ENCODE results near the gene TM4SF18.
"Not testable (repeated sequence)": the region's sequence is repeated elsewhere in the genome, so short reads cannot be mapped to it uniquely, and the experiment has no call there.

TM4SF18 gene

GRCh38 chr3:149352556-149352955 lies 19.1 kb upstream of the TM4SF18 start:
- Histone ChIP-seq H3K9me3 (ENCODE audit: insufficient read depth, low read length) (no peaks in the 10 kb centered on the region; the same call in 1 of the 2 replicates), H3K27me3 (ENCODE audit: insufficient read depth, insufficient read length) (no peaks in the 10 kb centered on the region), H3K4me1 (ENCODE audit: insufficient read depth, insufficient read length) (no peaks in the 10 kb centered on the region), H3K36me3 (ENCODE audit: insufficient read depth, insufficient read length, low read length) (no peaks in the 10 kb centered on the region), H3K4me3 (ENCODE audit: insufficient read length, low read depth) (no peak overlapping the region), H3K9ac (ENCODE audit: insufficient read length, low read depth) (no peak overlapping the region)
- peak; percentile 77 for DNase-seq (ENCODE audit: low read depth, low spot score)
- TF ChIP-seq SUZ12 (IDR thresholded peaks at IDR 0.05; ENCODE audit: extremely low read depth, insufficient read depth, insufficient read length) = no peak
- no peak for TF ChIP-seq ZNF274 (IDR thresholded peaks at IDR 0.05; ENCODE audit: low read depth, low read length)
- TF ChIP-seq YY1 (IDR thresholded peaks at IDR 0.05; ENCODE audit: insufficient read depth, insufficient read length) = no peak

- DNase-seq (ENCODE audit: low read depth, low spot score) = no peak
- no peaks in the 10 kb centered on the region for H3K36me3 ChIP-seq (ENCODE audit: insufficient read depth, insufficient read length, low read length)
- TF ChIP-seq ZNF274 (IDR thresholded peaks at IDR 0.05; ENCODE audit: low read depth, low read length) (no peak), SUZ12 (IDR thresholded peaks at IDR 0.05; ENCODE audit: extremely low read depth, insufficient read depth, insufficient read length) (no peak), YY1 (IDR thresholded peaks at IDR 0.05; ENCODE audit: insufficient read depth, insufficient read length) (no peak)
- H3K4me3 ChIP-seq (ENCODE audit: insufficient read length, low read depth) = no peak overlapping the region
- no peak overlapping the region for H3K9ac ChIP-seq (ENCODE audit: insufficient read length, low read depth)
- peaks cover 3% of the 10 kb centered on the region; the same call in 1 of the 2 replicates for H3K9me3 ChIP-seq (ENCODE audit: insufficient read depth, low read length)
- H3K27me3 ChIP-seq (ENCODE audit: insufficient read depth, insufficient read length) = no peaks in the 10 kb centered on the region
- H3K4me1 ChIP-seq (ENCODE audit: insufficient read depth, insufficient read length) = no peaks in the 10 kb centered on the region
These were observed 10.5 kb upstream of the TM4SF18 start for GRCh38 chr3:149343951-149344350.

- Histone ChIP-seq H3K9ac (ENCODE audit: insufficient read length, low read depth) (no peak overlapping the region), H3K27me3 (ENCODE audit: insufficient read depth, insufficient read length) (no peaks in the 10 kb centered on the region), H3K9me3 (ENCODE audit: insufficient read depth, low read length) (peaks cover 5% of the 10 kb centered on the region; the same call in 1 of the 2 replicates), H3K4me3 (ENCODE audit: insufficient read length, low read depth) (no peak overlapping the region), H3K4me1 (ENCODE audit: insufficient read depth, insufficient read length) (no peaks in the 10 kb centered on the region), H3K36me3 (ENCODE audit: insufficient read depth, insufficient read length, low read length) (no peaks in the 10 kb centered on the region)
- DNase-seq (ENCODE audit: low read depth, low spot score) = no peak
- TF ChIP-seq YY1 (IDR thresholded peaks at IDR 0.05; ENCODE audit: insufficient read depth, insufficient read length) = no peak
- no peak for TF ChIP-seq SUZ12 (IDR thresholded peaks at IDR 0.05; ENCODE audit: extremely low read depth, insufficient read depth, insufficient read length)
- no peak for TF ChIP-seq ZNF274 (IDR thresholded peaks at IDR 0.05; ENCODE audit: low read depth, low read length)
These were observed 9.3 kb upstream of the TM4SF18 start for GRCh38 chr3:149342413-149343380.

GRCh38 chr3:149340310-149340933 lies 7.0 kb upstream of the TM4SF18 start:
- Histone ChIP-seq H3K27me3 (ENCODE audit: insufficient read depth, insufficient read length) (no peaks in the 10 kb centered on the region), H3K36me3 (ENCODE audit: insufficient read depth, insufficient read length, low read length) (no peaks in the 10 kb centered on the region), H3K9ac (ENCODE audit: insufficient read length, low read depth) (no peak overlapping the region), H3K4me3 (ENCODE audit: insufficient read length, low read depth) (no peak overlapping the region), H3K4me1 (ENCODE audit: insufficient read depth, insufficient read length) (no peaks in the 10 kb centered on the region), H3K9me3 (ENCODE audit: insufficient read depth, low read length) (peaks cover 5% of the 10 kb centered on the region; the same call in 1 of the 2 replicates)
- TF ChIP-seq SUZ12 (IDR thresholded peaks at IDR 0.05; ENCODE audit: extremely low read depth, insufficient read depth, insufficient read length) = no peak
- no peak for DNase-seq (ENCODE audit: low read depth, low spot score)

DNA sequence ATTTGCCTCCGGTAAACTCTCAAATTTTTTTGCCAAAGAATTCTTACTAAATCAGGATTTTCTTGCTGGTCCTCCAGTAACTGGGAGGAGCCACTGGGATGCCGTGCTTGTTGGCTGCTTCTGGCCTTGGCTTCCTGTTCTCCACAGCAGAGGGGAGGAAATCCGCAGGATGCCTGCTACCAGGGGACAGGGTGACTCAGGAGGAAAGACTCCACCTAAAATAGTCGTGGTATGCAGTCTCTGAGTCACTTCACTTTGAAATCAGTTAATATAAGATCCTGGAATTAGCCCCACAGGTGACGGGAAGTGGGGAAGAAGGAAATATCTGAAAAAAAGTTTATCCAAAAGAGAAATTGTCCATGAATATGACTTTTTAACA lies 6.5 kb upstream of the TM4SF18 start:
- no peaks in the 10 kb centered on the region for H3K27me3 ChIP-seq (ENCODE audit: insufficient read depth, insufficient read length)
- H3K36me3 ChIP-seq (ENCODE audit: insufficient read depth, insufficient read length, low read length) = no peaks in the 10 kb centered on the region
- no peak for TF ChIP-seq SUZ12 (IDR thresholded peaks at IDR 0.05; ENCODE audit: extremely low read depth, insufficient read depth, insufficient read length)
- TF ChIP-seq YY1 (IDR thresholded peaks at IDR 0.05; ENCODE audit: insufficient read depth, insufficient read length) = no peak
- no peak for TF ChIP-seq ZNF274 (IDR thresholded peaks at IDR 0.05; ENCODE audit: low read depth, low read length)
- DNase-seq (ENCODE audit: low read depth, low spot score) = peak; percentile 69
- no peaks in the 10 kb centered on the region for H3K4me1 ChIP-seq (ENCODE audit: insufficient read depth, insufficient read length)
- H3K4me3 ChIP-seq (ENCODE audit: insufficient read length, low read depth) = no peak overlapping the region
- peaks cover 5% of the 10 kb centered on the region; the same call in 1 of the 2 replicates for H3K9me3 ChIP-seq (ENCODE audit: insufficient read depth, low read length)
- no peak overlapping the region for H3K9ac ChIP-seq (ENCODE audit: insufficient read length, low read depth)

- H3K4me3 ChIP-seq (ENCODE audit: insufficient read length, low read depth); H3K27me3 ChIP-seq (ENCODE audit: insufficient read depth, insufficient read length); H3K9me3 ChIP-seq (ENCODE audit: insufficient read depth, low read length); DNase-seq (ENCODE audit: low read depth, low spot score); H3K36me3 ChIP-seq (ENCODE audit: insufficient read depth, insufficient read length, low read length); H3K9ac ChIP-seq (ENCODE audit: insufficient read length, low read depth); H3K4me1 ChIP-seq (ENCODE audit: insufficient read depth, insufficient read length): not testable (repeated sequence)
These were observed 4.0 kb upstream of the TM4SF18 start for GRCh38 chr3:149337486-149337885.

DNA sequence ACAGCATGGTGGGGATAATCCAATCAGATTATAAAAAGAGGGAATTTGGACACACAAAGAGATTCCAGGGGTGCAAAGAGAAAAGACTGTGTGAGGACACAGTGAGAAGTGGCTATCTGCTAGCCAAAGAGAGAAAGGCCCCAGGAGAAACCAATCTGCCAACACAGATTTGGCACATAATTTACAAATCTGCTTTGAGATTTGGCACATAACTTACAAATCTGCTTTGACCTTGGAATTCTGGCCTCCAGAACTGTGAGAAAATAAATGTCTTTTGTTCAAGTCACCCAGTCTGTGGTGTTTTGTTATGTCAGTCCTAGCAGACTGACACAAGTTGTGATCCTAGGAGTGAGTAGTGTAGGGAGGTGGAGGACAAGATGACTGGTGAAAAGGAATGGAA lies 3.5 kb upstream of the TM4SF18 start:
- H3K27me3 ChIP-seq (ENCODE audit: insufficient read depth, insufficient read length) = no peaks in the 10 kb centered on the region
- no peaks in the 10 kb centered on the region for H3K4me1 ChIP-seq (ENCODE audit: insufficient read depth, insufficient read length)
- DNase-seq (ENCODE audit: low read depth, low spot score) = no peak
- H3K4me3 ChIP-seq (ENCODE audit: insufficient read length, low read depth) = no peak overlapping the region
- peaks cover 5% of the 10 kb centered on the region; the same call in 1 of the 2 replicates for H3K9me3 ChIP-seq (ENCODE audit: insufficient read depth, low read length)
- H3K9ac ChIP-seq (ENCODE audit: insufficient read length, low read depth) = no peak overlapping the region
- no peaks in the 10 kb centered on the region for H3K36me3 ChIP-seq (ENCODE audit: insufficient read depth, insufficient read length, low read length)
- TF ChIP-seq ZNF274 (IDR thresholded peaks at IDR 0.05; ENCODE audit: low read depth, low read length) (no peak), YY1 (IDR thresholded peaks at IDR 0.05; ENCODE audit: insufficient read depth, insufficient read length) (no peak), SUZ12 (IDR thresholded peaks at IDR 0.05; ENCODE audit: extremely low read depth, insufficient read depth, insufficient read length) (no peak)

Data from NT2/D1 (cell line).